SH-SY5Y (cell line): Measurements from ENCODE around the gene SUN3.

Source experiments
- GATA2 ChIP-seq: IDR thresholded peaks from 2 replicates; pipeline ENCODE4 v1.6.1; 2011; ENCODE audit warnings: mild to moderate bottlenecking, low read depth, low read length
- GATA3 ChIP-seq: IDR thresholded peaks from 2 replicates; pipeline ENCODE4 v1.6.1; 2011; ENCODE audit warnings: low read depth, mild to moderate bottlenecking, low read length, moderate library complexity

GRCh38 chr7:48042216-48042615 lies 13.3 kb upstream of the SUN3 start:
- no peak for TF ChIP-seq GATA2
- TF ChIP-seq GATA3: no peak
